GM12801 (cell line): ENCODE data around the gene RUNDC3A.

ENCODE experiments used
- CTCF ChIP-seq: IDR thresholded peaks from one replicate; pipeline ENCODE4 v1.5.1; 2011; ENCODE audit warnings: control low read depth; ENCODE audit not compliant: insufficient read length; ENCODE audit errors: extremely low read depth

The RUNDC3A gene

DNA sequence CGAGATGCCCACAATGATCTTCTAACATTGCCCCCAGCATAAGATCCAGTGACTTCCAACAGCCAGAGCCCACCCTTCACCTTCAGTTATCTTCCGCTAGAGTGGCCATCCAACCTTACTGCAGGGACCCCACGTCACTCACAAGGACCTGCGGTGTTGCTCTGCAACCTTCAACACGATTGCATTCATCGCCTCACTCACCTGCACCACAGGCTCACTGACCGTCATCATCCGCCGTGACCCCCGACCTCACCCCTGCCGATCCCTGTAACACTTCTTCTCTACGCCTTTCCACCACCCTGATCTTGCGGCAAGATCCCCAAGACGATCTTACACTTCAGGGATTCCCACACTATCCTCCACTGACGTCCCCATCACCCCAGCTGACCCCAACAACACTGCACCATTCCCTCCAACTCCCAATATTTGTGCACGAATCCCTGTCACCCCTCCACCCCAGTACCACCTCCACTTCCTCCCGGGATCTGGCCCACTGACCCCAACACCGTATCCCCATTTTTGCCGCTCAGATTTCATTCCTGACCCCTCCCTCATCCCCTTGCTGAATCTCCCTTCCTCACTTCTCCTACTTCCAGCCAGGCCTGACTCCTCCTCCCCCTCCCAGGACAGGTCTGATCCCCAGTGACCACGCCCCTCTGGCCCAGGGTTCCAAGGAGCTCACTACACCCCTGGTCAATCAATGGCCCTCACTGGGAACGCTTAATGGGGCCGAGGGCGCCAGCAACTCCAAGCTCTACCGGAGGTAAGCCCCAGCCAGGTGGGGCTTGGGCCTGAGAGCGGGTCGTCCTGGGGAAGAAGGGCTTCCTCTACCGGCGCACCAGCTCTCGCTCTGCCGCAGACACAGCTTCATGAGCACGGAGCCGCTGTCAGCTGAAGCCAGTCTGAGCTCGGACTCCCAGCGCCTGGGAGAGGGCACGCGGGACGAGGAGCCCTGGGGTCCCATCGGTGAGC lies 7.6 kb downstream of the RUNDC3A start:
- TF ChIP-seq CTCF, result no peak

DNA sequence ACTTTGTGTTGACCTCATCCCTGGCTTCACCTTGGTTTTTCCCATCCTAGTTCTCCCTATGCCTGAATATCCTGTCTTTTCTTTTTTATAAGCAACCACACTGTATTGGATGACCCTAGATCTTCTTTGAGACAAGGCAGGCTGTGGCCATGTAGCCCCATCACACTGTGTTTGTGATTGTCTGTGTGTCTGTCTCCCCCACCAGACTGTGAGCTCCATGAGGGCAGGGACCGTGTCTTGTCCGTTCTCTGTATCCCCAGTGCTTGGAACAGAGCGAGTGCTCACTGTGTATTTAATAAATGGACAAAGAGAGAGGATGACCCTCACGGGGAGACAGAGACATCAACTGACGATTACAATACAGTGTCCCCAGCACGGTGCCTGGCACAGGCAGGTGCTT lies 9.1 kb downstream of the RUNDC3A start:
- TF ChIP-seq CTCF, result no peak

GRCh38 chr17:44318077-44318892 lies 9.9 kb downstream of the RUNDC3A start:
- TF ChIP-seq CTCF, result no peak

GRCh38 chr17:44320066-44320465 lies 11.7 kb downstream of the RUNDC3A start:
- TF ChIP-seq CTCF, result no peak

DNA sequence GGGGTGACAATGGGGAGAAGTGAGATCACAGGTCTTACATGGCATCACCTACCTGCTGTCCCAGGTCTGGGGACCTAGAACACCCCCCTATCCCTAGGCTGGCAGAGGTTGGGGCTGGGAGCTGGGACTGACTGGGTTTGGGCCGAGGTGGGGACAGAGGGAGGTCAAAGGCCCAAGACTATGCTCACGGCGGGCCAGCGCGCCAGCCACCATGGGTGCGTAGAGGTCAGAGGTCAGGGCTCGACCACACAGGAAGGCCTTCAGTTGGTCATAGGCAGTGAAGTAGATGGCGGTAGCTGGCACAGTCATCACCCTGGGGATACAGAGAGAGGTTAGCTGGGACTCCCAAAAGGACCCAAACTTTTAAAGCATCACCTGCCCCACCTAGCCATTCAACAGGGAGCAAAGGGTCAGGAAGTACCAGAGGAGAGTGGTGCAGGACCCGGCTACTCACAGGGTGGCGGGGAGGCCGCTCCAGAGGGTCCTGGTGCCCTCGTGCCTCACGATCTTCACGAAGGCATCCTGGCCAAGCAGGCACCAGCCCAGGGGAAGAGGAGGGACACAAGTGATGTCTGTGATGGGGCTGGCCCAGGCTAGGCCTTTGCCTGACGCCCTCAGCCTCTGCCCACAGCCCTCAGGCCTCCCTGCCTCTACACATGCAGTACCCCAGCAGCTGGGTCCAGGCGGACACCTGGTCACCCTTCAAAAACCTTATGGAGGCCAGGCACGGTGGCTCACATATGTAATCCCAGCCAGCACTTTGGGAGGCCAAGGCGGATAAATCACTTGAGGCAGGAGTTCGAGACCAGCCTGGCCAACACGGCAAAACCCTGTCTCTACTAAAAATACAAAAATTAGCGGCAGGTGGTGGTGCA lies 13.1 kb downstream of the RUNDC3A start:
- TF ChIP-seq CTCF, result no peak

GRCh38 chr17:44322236-44322895 lies 14.0 kb downstream of the RUNDC3A start:
- TF ChIP-seq CTCF, result no peak
